ENCODE data around the gene HID1.
A peak's percentile ranks its signal among the peaks of the same experiment; 100 is the strongest.

DNA sequence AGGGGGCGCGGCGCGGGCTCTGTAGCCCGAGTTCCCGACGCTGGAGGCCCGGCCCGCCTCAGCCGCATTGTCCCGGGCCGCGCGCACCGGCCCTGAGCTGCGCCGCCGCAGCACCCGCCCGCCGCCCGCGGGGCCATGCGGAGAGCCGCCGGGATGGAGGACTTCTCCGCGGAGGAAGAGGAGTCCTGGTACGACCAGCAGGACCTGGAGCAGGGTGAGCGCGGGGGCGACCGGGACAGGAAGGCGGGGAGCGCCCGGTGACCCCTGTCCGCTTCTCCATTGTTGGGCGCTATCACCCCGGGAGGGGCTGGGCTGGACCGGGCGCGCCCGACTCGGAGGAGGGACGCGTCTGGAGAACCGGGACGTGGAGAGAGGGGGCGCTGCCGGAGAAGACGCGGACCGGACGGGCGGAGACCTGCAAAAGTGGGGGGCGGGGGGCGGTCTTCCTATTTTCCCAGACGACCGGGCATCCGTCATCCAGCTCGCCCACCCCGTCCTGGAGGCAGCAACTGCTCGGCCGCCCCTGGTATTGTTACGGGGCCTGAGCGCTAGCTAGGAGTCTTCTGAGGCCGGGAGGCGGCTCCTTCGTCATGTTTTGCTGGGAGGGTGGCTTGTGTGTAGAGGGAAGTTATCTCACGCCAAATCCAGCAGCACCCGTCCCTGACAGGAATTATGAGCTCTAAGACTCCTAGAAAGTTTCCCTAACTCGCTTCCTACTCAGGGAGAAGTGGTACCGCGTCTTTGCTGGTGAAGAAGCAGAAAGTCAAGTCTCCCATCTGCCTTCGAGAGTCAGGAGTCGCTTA, 15.6 kb upstream of the HID1 start:
- TF ChIP-seq POLR2A (IDR thresholded peaks at IDR 0.05), result no peak
- TF ChIP-seq, protein P1, sequence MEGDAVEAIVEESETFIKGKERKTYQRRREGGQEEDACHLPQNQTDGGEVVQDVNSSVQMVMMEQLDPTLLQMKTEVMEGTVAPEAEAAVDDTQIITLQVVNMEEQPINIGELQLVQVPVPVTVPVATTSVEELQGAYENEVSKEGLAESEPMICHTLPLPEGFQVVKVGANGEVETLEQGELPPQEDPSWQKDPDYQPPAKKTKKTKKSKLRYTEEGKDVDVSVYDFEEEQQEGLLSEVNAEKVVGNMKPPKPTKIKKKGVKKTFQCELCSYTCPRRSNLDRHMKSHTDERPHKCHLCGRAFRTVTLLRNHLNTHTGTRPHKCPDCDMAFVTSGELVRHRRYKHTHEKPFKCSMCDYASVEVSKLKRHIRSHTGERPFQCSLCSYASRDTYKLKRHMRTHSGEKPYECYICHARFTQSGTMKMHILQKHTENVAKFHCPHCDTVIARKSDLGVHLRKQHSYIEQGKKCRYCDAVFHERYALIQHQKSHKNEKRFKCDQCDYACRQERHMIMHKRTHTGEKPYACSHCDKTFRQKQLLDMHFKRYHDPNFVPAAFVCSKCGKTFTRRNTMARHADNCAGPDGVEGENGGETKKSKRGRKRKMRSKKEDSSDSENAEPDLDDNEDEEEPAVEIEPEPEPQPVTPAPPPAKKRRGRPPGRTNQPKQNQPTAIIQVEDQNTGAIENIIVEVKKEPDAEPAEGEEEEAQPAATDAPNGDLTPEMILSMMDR (IDR thresholded peaks at IDR 0.05), result peak in 2 of 3 donors; percentile 30 to 52
